IMR-90 (cell line): ENCODE results near the gene MRPL21. TPM values are rescaled to one million over a fixed set of nuclear protein-coding genes. Genes with fewer than 3 reads are reported as not detected.

Experiments used
- ATAC-seq: fragments of 200-7000 bp; cut with Tn5 transposase; 2 replicates; pipeline ENCODE4 v1.9.1; 2020; ENCODE audit warnings: low read depth, mild to moderate bottlenecking, moderate library complexity
- BruUV-seq: library from RNA; stranded (reverse); fragments of 400-500 nt; replicated peaks from 2 replicates; lab custom pipeline; 2021; lab: Mats Ljungman, UMichigan
- CTCF ChIA-PET: fragments of 300-600 bp; formaldehyde crosslinking; extraction: SDS; loops from one replicate; lab custom pipeline; 2021; ENCODE audit warnings: antibody characterized with exemption; lab: Yijun Ruan, JAX
- POLR2A ChIA-PET: fragments of 300-600 bp; sonication (Branson Sonifier 250); formaldehyde crosslinking; loops from one replicate; lab custom pipeline; 2022; ENCODE audit warnings: antibody characterized with exemption; ENCODE audit not compliant: unreplicated experiment; lab: Charles Lee
- DNase-seq: peaks from one replicate; pipeline ENCODE4 v3.0.0; 2013
- H2AFZ ChIP-seq: replicated peaks from 2 replicates; pipeline ENCODE3; 2013; ENCODE audit warnings: low read length, mild to moderate bottlenecking; ENCODE audit not compliant: poor library complexity
- H2AK5ac ChIP-seq: 2 replicates; pipeline ENCODE4 v1.6.1; 2013; ENCODE audit warnings: low read depth, low read length, inconsistent platforms
- H2AK9ac ChIP-seq: replicated peaks from 2 replicates; pipeline ENCODE3; 2013; ENCODE audit warnings: mild to moderate bottlenecking, low read depth, low read length, moderate library complexity; ENCODE audit not compliant: poor library complexity
- H2BK120ac ChIP-seq: 2 replicates; pipeline ENCODE4 v1.6.1; 2013; ENCODE audit warnings: low read depth, low read length, inconsistent platforms
- H2BK15ac ChIP-seq: 3 replicates; pipeline ENCODE4 v1.6.1; 2013; ENCODE audit warnings: low read depth, low read length, inconsistent platforms
- H2BK20ac ChIP-seq: 2 replicates; pipeline ENCODE4 v1.6.1; 2013; ENCODE audit warnings: low read depth, mild to moderate bottlenecking, inconsistent platforms, low read length, moderate library complexity
- H2BK5ac ChIP-seq: 2 replicates; pipeline ENCODE4 v1.6.1; 2013; ENCODE audit warnings: mild to moderate bottlenecking, low read depth, low read length, inconsistent platforms; ENCODE audit not compliant: poor library complexity, severe bottlenecking
- H3K14ac ChIP-seq: replicated peaks from 2 replicates; pipeline ENCODE4 v1.6.1; 2013; ENCODE audit warnings: low read depth, low read length, inconsistent platforms
- H3K18ac ChIP-seq: 2 replicates; pipeline ENCODE4 v1.6.1; 2013; ENCODE audit warnings: low read depth, low read length, control low read depth
- H3K23ac ChIP-seq: 2 replicates; pipeline ENCODE4 v1.6.1; 2013; ENCODE audit warnings: low read depth, low read length, inconsistent platforms
- H3K27ac ChIP-seq: 2 replicates; pipeline ENCODE4 v1.5.1; 2013; ENCODE audit warnings: mild to moderate bottlenecking, control low read depth, low read length; ENCODE audit not compliant: insufficient read depth
- H3K27me3 ChIP-seq: 2 replicates; pipeline ENCODE4 v1.6.1; 2013; ENCODE audit warnings: low read length; ENCODE audit not compliant: control insufficient read depth, insufficient read depth
- H3K36me3 ChIP-seq: 2 replicates; pipeline ENCODE4 v1.6.1; 2013; ENCODE audit warnings: low read length, mixed read lengths; ENCODE audit not compliant: control insufficient read depth, insufficient read depth
- H3K4ac ChIP-seq: 2 replicates; pipeline ENCODE4 v1.6.1; 2013; ENCODE audit warnings: low read depth, low read length, inconsistent platforms
- H3K4me1 ChIP-seq: 2 replicates; pipeline ENCODE4 v1.6.1; 2013; ENCODE audit warnings: low read length, mixed read lengths; ENCODE audit not compliant: control insufficient read depth, insufficient read depth
- H3K4me2 ChIP-seq: 2 replicates; pipeline ENCODE4 v1.6.1; 2013; ENCODE audit warnings: low read depth, mild to moderate bottlenecking, control low read depth, low read length, moderate library complexity
- H3K4me3 ChIP-seq: 2 replicates; pipeline ENCODE4 v1.5.1; 2013; ENCODE audit warnings: low read depth, mild to moderate bottlenecking, control low read depth, low read length, moderate library complexity; ENCODE audit not compliant: insufficient read depth
- H3K56ac ChIP-seq: 2 replicates; pipeline ENCODE4 v1.6.1; 2013; ENCODE audit warnings: low read length, inconsistent platforms; ENCODE audit not compliant: insufficient read depth; ENCODE audit errors: extremely low read depth
- H3K79me1 ChIP-seq, 2 experiments: 2 replicates each; pipeline ENCODE4 v1.6.1; 2013; ENCODE audit warnings: low read length in 2 of 2, inconsistent platforms in 1 of 2, low read depth in 1 of 2
- H3K9ac ChIP-seq: 2 replicates; pipeline ENCODE4 v1.6.1; 2013; ENCODE audit warnings: low read depth, low read length, control low read depth
- H3K9me1 ChIP-seq: 2 replicates; pipeline ENCODE4 v1.6.1; 2013; ENCODE audit warnings: low read length, inconsistent platforms; ENCODE audit not compliant: insufficient read depth
- H3K9me3 ChIP-seq: 2 replicates; pipeline ENCODE4 v1.6.1; 2013; ENCODE audit warnings: low read length; ENCODE audit not compliant: control insufficient read depth, insufficient read depth
- H4K20me1 ChIP-seq: 2 replicates; pipeline ENCODE4 v1.6.1; 2013; ENCODE audit warnings: low read length, inconsistent platforms; ENCODE audit not compliant: insufficient read depth
- H4K5ac ChIP-seq: 2 replicates; pipeline ENCODE4 v1.6.1; 2013; ENCODE audit warnings: mild to moderate bottlenecking, low read depth, low read length, control low read depth
- H4K8ac ChIP-seq, 2 experiments: 2 replicates each; pipeline ENCODE4 v1.6.1; 2013; ENCODE audit warnings: low read depth in 2 of 2, low read length in 2 of 2, control low read depth in 1 of 2, inconsistent platforms in 1 of 2
- H4K91ac ChIP-seq: 2 replicates; pipeline ENCODE4 v1.6.1; 2013; ENCODE audit warnings: low read depth, low read length, inconsistent platforms; ENCODE audit not compliant: insufficient read depth
- BHLHE40 ChIP-seq: fragments of 150-350 bp; IDR thresholded peaks from 2 replicates; pipeline ENCODE4 v1.6.1; 2016; ENCODE audit warnings: mild to moderate bottlenecking, low read depth, low read length
- CEBPB ChIP-seq: IDR thresholded peaks from 2 replicates; pipeline ENCODE4 v1.6.1; 2012; ENCODE audit warnings: low read depth, low read length, improper control_type of control experiment
- CHD1 ChIP-seq: IDR thresholded peaks from 2 replicates; pipeline ENCODE4 v1.6.1; 2012; ENCODE audit warnings: low read depth, low read length, improper control_type of control experiment
- CTCF ChIP-seq: conservative IDR thresholded peaks from 2 replicates; pipeline ENCODE4 v1.5.1; 2012; ENCODE audit warnings: mild to moderate bottlenecking, low read depth, low read length, improper control_type of control experiment
- ELK1 ChIP-seq: fragments of 150-350 bp; IDR thresholded peaks from 2 replicates; pipeline ENCODE4 v1.6.1; 2016; ENCODE audit warnings: low read depth, mild to moderate bottlenecking, low read length, moderate library complexity, borderline replicate concordance
- FOS ChIP-seq: fragments of 150-350 bp; IDR thresholded peaks from 2 replicates; pipeline ENCODE4 v1.6.1; 2016; ENCODE audit warnings: low read depth, low read length
- MAFK ChIP-seq: IDR thresholded peaks from 2 replicates; pipeline ENCODE4 v1.6.1; 2012; ENCODE audit warnings: low read depth, low read length, improper control_type of control experiment
- MAZ ChIP-seq: IDR thresholded peaks from 2 replicates; pipeline ENCODE4 v1.6.1; 2012; ENCODE audit warnings: low read depth, mild to moderate bottlenecking, low read length, improper control_type of control experiment, moderate library complexity, borderline replicate concordance
- MXI1 ChIP-seq: IDR thresholded peaks from 2 replicates; pipeline ENCODE4 v1.6.1; 2012; ENCODE audit warnings: low read depth, mild to moderate bottlenecking, low read length, moderate library complexity, borderline replicate concordance
- NFE2L2 ChIP-seq: fragments of 150-350 bp; IDR thresholded peaks from 2 replicates; pipeline ENCODE4 v1.6.1; 2016; ENCODE audit warnings: low read depth, mild to moderate bottlenecking, low read length
- POLR2A ChIP-seq: IDR thresholded peaks from 2 replicates; pipeline ENCODE4 v1.6.1; 2012; ENCODE audit warnings: mild to moderate bottlenecking, low read depth, low read length
- RAD21 ChIP-seq: IDR thresholded peaks from 2 replicates; pipeline ENCODE4 v1.6.1; 2012; ENCODE audit warnings: low read length, improper control_type of control experiment
- RCOR1 ChIP-seq: IDR thresholded peaks from 2 replicates; pipeline ENCODE4 v1.6.1; 2012; ENCODE audit warnings: mild to moderate bottlenecking, low read length, improper control_type of control experiment; ENCODE audit not compliant: insufficient replicate concordance
- RFX5 ChIP-seq: IDR thresholded peaks from 2 replicates; pipeline ENCODE4 v1.8.0; 2012; ENCODE audit warnings: low read depth, mild to moderate bottlenecking, low read length, moderate library complexity
- SMC3 ChIP-seq: fragments of 150-350 bp; IDR thresholded peaks from 2 replicates; pipeline ENCODE4 v1.6.1; 2016; ENCODE audit warnings: low read depth, mild to moderate bottlenecking, antibody characterized with exemption, low read length, moderate library complexity
- USF2 ChIP-seq: fragments of 150-350 bp; IDR thresholded peaks from 2 replicates; pipeline ENCODE4 v1.6.1; 2017; ENCODE audit warnings: mild to moderate bottlenecking, antibody characterized with exemption, low read length, low read depth
- WGBS, 2 experiments: methylation state at CpG; one replicate each; pipeline versions ENCODE4 v1.1.5 to v1.1.7; 2013; ENCODE audit warnings: missing lambda C conversion rate in 2 of 2; ENCODE audit not compliant: insufficient read length in 1 of 2; ENCODE audit errors: extremely low coverage in 2 of 2; 5-methylcytosine and 5-hydroxymethylcytosine counted together
- dilution Hi-C: fragments of 300-500 bp; cut with HindIII; formaldehyde crosslinking; loops from one replicate; pipeline ENCODE4 v1.14.3; 2018; ENCODE audit warnings: low sequenced_read_pairs; ENCODE audit not compliant: unreplicated experiment
- in situ Hi-C: fragments of 300-500 bp; cut with MboI; formaldehyde crosslinking; loops from 3 replicates; pipeline ENCODE4 v1.14.3; 2019; ENCODE audit warnings: low sequenced_read_pairs, inconsistent platforms, mixed read lengths
- intact Hi-C: fragments of 100-400 bp; cut with micrococcal nuclease; formaldehyde crosslinking; loops from 2 replicates; pipeline ENCODE4 v1.10.0; 2022
- polyA plus RNA-seq, 3 experiments: library from polyadenylated mRNA; depleted of rRNA; stranded (reverse); fragments of >200 nt; gene quantifications; 2 replicates each; pipeline ENCODE4 v1.2.3, GENCODE V29; 2012; ENCODE audit warnings: low replicate concordance in 1 of 3
- total RNA-seq: library from RNA; depleted of rRNA; stranded (reverse); fragments of >200 nt; gene quantifications from 2 replicates; pipeline ENCODE4 v1.2.3, GENCODE V29; 2012

The MRPL21 gene
- total and polyA plus RNA-seq, 2 of the 4 experiments (the other 2 are of a cell fraction): 19.2 to 26.3 TPM

- H3K4me2 ChIP-seq: no peak overlapping the region
- DNase-seq (no peak), ATAC-seq (no peak)
- TF ChIP-seq RFX5 (no peak), RCOR1 (no peak), RAD21 (no peak), MXI1 (no peak), BHLHE40 (no peak), CHD1 (no peak), USF2 (no peak), SMC3 (no peak), MAFK (no peak), MAZ (no peak), POLR2A (no peak), ELK1 (no peak), CTCF (no peak), FOS (no peak), CEBPB (no peak), NFE2L2 (no peak)
- BruUV-seq: no TSS peak
- H4K91ac ChIP-seq: no peak overlapping the region
- no peak overlapping the region for H3K18ac ChIP-seq
- no peak overlapping the region for H2BK120ac ChIP-seq
- H3K4me1 ChIP-seq: no peaks in the 10 kb centered on the region
- no peaks in the 10 kb centered on the region for H3K79me1 ChIP-seq
- no peak overlapping the region for H3K56ac ChIP-seq
- no peaks in the 10 kb centered on the region for H3K36me3 ChIP-seq
- peaks cover 16% of the 10 kb centered on the region for H3K27me3 ChIP-seq
- no peak overlapping the region for H3K4me3 ChIP-seq
- H3K9me1 ChIP-seq: no peaks in the 10 kb centered on the region
- no peak overlapping the region for H3K9ac ChIP-seq
- H4K20me1 ChIP-seq: no peaks in the 10 kb centered on the region
- no peak overlapping the region for H2BK5ac ChIP-seq
- CTCF ChIA-PET: no interaction called here
- H2AK9ac ChIP-seq: no peak overlapping the region
- no peak overlapping the region for H3K4ac ChIP-seq
- no CpG with 5 or more reads among the region's 11 CpGs for WGBS, 2 experiments
- H2AK5ac ChIP-seq: no peak overlapping the region
- no peak overlapping the region for H3K14ac ChIP-seq
- intact Hi-C loops: no loop called here
- in situ Hi-C loops: no loop called here
- peak overlapping the region; percentile 11 for H2AFZ ChIP-seq
- POLR2A ChIA-PET: no interaction called here
- dilution Hi-C loops: no loop called here
- H2BK15ac ChIP-seq: no peak overlapping the region
- H3K9me3 ChIP-seq: peaks cover 6% of the 10 kb centered on the region
- H3K27ac ChIP-seq: no peak overlapping the region
- H2BK20ac ChIP-seq: no peak overlapping the region
- no peak overlapping the region for H4K5ac ChIP-seq
- H3K23ac ChIP-seq: no peak overlapping the region
- H4K8ac ChIP-seq: no peak overlapping the region
Observed at GRCh38 chr11:68865241-68865640, 38.4 kb downstream of the MRPL21 start.
